GM18526 (cell line): ENCODE data around the gene P3H3.

Experiments
- POLR2A ChIP-seq: IDR thresholded peaks from 3 replicates; pipeline ENCODE4 v1.6.1; 2011; ENCODE audit not compliant: insufficient read length; ENCODE audit errors: extremely low read depth

The P3H3 gene

DNA sequence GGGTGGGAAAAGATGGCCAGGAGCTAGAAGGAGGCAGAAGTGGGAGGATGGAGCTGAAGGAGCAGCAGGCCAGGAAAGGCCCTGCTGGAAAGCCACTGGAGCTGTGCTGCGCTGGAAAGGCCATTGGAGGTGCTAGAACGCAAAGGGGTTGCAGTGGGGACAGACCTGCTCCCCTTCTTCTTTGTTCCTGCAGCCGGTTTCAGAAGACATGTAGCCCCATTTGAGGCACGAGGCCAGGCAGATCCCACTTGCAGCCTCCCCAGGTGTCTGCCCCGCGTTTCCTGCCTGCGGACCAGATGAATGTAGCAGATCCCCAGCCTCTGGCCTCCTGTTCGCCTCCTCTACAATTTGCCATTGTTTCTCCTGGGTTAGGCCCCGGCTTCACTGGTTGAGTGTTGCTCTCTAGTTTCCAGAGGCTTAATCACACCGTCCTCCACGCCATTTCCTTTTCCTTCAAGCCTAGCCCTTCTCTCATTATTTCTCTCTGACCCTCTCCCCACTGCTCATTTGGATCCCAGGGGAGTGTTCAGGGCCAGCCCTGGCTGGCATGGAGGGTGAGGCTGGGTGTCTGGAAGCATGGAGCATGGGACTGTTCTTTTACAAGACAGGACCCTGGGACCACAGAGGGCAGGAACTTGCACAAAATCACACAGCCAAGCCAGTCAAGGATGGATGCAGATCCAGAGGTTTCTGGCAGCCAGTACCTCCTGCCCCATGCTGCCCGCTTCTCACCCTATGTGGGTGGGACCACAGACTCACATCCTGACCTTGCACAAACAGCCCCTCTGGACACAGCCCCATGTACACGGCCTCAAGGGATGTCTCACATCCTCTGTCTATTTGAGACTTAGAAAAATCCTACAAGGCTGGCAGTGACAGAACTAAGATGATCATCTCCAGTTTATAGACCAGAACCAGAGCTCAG lies 8.8 kb upstream of the P3H3 start:
- no peak for TF ChIP-seq POLR2A

DNA sequence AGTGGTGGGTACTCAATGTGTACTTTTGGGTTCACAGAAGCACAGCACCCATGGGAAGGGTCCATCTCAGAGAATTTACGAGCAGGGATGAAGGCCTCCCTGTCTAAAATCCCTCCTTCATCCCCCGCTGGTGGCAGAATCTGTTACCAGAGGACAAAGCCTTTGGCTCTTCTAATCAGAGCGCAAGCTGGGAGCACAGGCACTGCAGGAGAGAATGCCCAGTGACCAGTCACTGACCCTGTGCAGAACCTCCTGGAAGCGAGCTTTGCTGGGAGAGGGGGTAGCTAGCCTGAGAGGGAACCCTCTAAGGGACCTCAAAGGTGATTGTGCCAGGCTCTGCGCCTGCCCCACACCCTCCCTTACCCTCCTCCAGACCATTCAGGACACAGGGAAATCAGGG lies 8.0 kb upstream of the P3H3 start:
- TF ChIP-seq POLR2A = no peak

DNA sequence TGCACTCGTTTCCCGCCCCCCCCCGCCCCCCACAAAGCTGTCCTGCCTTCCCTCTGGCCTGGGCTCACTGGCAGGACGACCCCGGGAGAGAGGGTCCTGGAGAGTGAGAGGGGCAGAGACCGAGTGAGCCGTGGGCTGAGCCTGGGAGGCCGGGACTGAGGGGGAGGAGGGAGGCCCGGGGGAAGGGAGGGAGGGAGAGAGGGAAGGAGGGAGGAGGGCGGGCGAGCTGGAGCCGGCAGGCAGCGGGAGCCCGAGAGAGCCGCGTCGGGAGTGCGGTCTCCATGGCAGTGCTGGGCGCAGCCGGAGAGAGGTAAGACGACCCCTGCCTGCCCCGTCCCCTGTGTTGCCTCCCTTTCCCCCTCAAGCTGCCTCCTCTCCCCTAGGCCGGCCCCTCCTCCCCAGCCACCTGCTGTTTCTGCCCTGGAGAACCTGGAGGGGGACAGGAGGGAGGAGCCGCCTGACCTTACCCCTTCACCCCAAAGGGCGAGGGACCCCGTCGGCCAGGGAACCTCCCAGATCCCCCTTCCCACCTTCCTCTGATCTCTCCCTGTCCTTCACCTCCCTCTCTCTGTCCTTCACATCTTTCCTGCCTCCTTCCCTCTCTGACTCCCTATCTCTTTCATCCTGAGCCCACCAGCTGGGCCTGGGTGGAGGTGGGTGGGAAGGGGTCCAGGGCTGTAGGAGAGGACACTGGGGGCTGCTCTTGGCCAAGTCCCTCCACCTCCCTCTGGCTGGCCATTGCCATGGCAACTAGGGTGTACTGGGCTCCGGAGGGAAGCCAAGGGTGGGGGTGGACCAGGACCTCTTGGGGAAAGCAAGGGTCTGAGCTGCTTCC lies 6.4 kb upstream of the P3H3 start, which contains the start of gene GPR162:
Gene GPR162, plus strand, starts transcription at position 231 of the 835 bp plus-strand sequence. CDS start 2,078 bp downstream, outside the sequence.
- TF ChIP-seq POLR2A = no peak

DNA sequence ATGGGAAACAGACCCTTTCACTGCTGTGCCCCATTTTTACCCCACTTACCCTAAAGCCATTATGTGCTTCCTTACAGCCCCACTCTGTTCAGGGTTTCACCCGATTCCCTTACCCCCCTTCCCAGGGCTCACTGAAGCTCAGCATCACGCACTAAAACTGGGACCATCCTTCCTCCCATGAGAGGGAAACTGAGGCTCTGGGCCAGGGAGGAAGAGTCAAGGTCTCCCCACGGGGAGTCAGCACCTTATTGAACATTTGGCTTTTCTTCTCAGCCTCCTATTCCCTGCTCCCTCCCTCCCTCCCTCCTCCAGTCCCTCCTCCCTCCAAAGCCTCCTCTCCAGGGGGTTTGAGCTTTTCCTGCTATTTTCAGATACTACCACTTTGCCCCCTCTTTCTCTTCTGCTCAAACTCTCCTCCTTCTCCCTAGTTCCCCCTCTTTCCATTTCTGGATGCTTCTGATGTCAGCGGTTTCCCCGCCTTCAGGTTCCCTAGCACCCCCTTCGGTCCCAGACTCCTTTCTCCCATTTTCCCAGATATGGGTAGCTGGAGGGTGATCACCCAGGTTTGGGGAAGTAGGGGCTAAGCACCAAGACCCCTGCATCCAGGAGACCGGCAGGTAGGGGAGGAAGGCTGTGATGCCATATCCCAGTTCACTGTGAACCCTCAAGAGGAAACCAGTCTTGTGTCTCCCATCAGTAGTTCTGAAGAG lies 5.6 kb upstream of the P3H3 start:
- no peak for TF ChIP-seq POLR2A

DNA sequence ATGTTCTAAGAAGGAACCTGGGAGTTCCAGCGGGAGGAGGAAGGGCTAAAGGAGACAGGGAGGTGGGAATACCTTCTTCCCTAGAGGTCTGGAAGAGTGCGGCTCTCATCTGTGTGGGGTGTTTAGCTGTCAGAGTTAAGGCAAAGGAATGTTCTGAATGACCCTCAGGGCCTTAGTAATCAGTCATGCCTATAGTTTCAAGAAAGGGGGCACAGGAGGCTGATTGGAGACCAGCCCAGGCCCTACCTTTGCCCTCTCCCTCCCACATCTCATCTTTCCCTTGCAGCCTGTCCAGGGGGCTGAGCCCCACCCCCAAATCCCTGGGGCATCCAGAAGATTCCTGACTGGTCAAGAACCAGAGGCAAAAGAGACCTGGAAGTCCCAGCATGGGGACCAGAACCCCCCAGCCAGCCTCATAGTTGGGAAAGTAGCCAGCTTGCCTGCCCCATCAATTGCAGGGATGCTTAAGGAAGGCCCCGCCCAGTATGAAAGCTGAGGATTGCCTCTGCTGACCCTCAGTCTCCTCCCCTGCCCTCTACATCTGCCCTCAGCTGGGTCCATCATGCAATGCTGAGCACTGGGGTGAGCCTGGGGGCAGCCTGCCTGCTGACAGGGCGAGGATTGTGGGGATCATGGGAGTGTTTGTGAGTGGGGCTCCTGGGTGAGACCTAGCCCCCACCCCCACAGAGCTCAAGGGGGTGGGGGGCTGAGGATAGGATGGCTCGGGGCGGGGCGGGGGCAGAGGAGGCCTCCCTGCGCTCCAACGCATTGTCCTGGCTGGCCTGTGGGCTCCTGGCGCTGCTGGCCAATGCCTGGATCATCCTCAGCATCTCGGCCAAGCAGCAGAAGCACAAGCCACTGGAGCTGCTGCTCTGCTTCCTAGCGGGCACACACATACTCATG lies 4.8 kb upstream of the P3H3 start:
- TF ChIP-seq POLR2A = no peak

DNA sequence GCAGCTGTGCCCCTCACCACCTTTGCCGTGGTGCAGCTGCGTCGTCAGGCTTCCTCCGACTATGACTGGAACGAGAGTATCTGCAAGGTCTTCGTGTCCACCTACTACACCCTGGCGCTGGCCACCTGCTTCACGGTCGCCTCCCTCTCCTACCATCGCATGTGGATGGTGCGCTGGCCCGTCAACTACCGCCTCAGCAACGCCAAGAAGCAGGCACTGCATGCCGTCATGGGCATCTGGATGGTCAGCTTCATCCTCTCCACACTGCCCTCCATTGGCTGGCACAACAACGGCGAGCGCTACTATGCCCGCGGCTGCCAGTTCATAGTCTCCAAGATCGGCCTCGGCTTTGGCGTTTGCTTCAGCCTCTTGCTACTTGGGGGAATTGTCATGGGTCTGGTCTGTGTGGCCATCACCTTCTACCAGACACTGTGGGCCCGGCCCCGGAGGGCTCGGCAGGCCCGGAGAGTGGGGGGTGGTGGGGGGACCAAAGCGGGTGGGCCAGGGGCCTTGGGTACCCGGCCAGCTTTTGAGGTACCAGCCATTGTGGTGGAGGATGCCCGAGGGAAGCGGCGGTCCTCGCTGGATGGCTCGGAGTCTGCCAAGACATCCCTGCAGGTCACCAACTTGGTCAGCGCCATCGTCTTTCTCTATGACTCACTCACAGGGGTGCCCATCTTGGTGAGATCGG lies 4.0 kb upstream of the P3H3 start:
- TF ChIP-seq POLR2A = no peak

DNA sequence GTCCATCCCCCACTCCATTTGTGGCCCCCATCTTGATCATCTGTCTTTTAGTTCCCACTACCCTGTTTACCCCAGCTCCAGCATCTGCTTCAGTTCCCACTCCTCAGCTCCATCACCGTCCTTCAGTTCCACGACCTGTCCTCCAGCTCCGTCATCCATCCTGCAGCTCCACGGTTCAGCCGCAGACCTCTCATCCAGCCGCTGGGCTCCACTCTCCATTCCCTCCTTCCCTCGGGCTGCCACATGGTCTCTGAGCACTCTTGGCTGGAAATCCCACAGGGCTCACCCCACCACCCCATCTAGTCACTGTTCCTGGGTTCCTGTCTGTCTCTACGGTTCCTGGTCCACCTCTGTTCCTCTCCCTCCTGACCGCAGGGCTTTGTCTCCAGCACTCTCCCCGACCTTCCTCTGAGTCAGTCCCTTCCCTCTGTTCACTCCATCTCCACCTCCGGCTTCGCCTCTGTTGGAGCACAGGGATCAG lies 3.3 kb upstream of the P3H3 start:
- no peak for TF ChIP-seq POLR2A

DNA sequence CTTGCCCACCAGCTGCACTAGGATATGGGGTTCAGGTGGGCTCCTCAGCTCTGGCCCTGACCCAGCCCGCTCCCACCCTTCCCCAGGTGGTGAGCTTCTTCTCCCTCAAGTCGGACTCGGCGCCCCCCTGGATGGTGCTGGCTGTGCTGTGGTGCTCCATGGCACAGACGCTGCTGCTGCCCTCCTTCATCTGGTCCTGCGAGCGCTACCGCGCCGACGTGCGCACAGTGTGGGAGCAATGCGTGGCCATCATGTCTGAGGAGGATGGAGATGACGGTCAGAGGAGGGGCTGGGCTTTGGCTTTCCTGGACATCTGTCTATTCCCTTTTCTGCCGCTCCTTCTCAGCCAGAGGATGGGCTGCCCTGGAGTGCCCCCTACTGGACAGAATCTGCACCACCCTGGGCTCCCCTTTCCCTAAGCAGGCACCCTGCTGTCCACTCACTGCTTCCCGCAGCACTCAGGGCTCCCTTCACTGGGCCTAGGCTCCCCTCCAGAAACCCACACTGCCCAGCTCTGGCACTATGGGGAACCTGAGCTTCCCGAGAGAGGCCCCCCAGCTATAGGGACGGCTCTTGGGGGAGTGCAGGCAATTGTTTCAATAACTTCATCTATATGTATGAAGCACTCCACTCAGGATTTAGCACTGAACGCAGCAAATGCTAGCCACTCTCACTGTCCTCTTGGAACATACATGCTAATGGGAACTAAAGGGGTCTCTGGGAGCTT lies 2.6 kb upstream of the P3H3 start:
- no peak for TF ChIP-seq POLR2A

DNA sequence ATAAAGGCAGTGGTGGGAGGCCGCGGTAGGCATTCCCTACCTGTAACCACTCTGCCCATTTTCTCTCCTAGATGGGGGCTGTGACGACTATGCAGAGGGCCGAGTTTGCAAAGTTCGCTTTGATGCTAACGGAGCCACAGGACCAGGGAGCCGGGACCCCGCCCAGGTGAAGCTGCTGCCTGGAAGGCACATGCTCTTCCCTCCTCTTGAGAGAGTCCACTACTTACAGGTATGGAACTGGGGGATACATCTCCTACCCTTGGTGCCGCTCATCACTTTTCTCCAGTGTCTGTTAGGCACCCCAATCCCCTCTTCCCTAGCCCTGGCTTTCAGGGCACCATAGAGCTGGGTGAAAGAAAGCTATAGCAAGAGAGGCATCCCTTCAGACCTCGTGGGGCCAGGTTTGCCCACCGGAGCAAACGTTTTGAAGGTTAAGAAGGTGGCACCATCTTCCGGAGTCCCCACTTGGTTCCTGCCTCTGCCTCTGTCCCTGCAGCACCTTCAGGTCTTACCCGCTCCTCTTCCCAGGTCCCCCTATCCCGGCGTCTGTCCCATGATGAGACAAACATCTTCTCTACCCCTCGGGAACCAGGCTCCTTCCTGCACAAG lies 2.0 kb upstream of the P3H3 start:
- TF ChIP-seq POLR2A = no peak

DNA sequence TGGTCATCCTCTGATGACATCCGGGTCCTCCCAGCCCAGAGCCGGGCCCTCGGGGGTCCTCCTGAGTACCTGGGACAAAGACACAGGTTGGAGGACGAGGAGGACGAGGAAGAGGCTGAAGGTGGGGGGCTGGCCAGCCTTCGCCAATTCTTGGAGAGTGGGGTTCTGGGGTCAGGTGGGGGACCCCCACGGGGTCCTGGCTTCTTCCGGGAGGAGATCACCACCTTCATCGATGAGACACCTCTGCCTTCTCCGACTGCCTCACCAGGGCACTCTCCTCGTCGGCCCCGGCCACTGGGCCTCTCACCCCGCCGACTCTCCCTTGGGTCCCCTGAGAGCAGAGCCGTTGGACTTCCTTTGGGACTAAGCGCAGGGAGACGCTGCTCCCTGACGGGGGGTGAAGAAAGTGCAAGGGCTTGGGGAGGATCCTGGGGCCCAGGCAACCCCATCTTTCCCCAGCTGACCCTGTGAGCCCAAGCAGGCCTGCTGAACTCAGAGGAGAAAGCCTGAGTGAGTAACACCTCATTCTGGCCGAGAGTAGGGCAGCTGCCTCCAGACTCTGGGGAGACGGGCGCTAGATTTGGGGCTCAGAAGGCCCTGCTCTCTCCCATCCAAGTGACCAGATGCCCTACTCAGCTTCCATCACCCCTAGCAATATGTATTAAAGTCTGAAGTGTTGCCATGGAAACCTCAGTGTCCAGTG lies 1.3 kb upstream of the P3H3 start:
- no peak for TF ChIP-seq POLR2A

DNA sequence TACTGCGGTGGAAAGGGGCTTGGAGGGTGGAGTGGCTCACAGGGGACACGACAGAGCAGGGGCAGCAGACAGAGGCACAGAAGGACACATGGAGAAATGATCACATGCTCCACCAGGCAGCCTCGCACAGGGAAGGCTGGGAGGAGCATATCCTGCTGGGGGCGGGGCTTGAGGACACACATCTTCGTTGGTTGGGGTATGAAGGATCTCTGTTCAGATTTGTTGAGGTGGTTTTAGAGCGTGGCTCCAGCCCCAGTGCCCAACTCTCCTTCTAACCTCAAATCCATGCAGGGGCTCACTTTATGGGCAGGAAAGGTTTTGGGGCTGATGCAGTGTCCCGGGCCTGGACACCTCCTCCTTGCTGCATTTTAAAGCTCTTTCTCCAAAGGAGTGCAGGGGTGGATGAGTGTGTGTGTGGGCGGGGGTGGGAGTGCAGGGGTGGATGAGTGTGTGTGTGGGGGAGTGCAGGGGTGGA lies 733 bp upstream of the P3H3 start:
- no peak for TF ChIP-seq POLR2A
